ENCODE results near the gene COX5B. TPM values are rescaled to one million over a fixed set of nuclear protein-coding genes. Genes with fewer than 3 reads are reported as not detected.

Gene COX5B
- total and polyA plus RNA-seq, 9 of the 15 experiments (the other 6 are each of a cell fraction or from before 2014, with no cell fraction given) = 154 to 1,424 (median 487) TPM

DNA sequence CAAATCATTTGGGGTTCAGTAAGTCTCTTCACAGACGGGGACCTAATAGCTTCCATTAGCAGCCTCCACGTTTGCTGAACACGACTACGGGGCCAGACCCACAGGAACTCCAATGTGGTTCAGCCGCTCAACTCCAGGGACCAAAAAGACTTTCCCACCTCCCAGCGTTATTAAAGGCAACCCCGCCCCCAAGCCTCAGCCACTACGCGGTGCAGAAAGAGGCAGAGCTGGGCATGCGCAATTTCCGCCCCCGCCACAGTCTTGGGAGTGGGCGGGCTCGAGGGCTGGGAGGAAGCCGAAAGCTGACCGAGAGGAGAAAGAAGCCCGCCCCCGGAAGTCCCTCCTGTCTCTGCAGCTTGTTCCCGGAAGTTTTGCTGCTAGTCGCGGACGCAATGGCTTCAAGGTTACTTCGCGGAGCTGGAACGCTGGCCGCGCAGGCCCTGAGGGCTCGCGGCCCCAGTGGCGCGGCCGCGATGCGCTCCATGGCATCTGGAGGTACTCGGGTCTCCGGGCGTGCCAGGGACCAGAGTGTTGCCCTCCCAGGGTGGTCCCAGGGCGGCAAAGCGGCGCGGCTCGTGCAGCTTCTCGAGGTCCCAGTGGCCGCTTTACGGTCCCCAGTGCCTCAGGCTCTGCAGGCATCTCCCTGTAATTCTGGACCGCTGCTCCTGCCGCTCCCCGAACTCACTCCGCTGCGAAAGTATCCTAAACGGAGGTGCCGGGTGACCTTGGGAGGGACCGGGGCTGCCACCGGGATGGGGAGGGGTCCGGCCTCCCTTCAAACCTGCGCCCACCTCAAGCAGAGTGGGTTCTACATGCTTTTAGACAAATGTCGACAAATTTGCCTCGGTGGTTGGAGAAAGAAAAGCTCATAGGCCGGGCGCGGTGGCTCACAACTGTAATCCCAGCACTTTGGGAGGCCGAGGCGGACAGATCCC lies at the start of gene COX5B (continued):
- TF ChIP-seq, protein P1, sequence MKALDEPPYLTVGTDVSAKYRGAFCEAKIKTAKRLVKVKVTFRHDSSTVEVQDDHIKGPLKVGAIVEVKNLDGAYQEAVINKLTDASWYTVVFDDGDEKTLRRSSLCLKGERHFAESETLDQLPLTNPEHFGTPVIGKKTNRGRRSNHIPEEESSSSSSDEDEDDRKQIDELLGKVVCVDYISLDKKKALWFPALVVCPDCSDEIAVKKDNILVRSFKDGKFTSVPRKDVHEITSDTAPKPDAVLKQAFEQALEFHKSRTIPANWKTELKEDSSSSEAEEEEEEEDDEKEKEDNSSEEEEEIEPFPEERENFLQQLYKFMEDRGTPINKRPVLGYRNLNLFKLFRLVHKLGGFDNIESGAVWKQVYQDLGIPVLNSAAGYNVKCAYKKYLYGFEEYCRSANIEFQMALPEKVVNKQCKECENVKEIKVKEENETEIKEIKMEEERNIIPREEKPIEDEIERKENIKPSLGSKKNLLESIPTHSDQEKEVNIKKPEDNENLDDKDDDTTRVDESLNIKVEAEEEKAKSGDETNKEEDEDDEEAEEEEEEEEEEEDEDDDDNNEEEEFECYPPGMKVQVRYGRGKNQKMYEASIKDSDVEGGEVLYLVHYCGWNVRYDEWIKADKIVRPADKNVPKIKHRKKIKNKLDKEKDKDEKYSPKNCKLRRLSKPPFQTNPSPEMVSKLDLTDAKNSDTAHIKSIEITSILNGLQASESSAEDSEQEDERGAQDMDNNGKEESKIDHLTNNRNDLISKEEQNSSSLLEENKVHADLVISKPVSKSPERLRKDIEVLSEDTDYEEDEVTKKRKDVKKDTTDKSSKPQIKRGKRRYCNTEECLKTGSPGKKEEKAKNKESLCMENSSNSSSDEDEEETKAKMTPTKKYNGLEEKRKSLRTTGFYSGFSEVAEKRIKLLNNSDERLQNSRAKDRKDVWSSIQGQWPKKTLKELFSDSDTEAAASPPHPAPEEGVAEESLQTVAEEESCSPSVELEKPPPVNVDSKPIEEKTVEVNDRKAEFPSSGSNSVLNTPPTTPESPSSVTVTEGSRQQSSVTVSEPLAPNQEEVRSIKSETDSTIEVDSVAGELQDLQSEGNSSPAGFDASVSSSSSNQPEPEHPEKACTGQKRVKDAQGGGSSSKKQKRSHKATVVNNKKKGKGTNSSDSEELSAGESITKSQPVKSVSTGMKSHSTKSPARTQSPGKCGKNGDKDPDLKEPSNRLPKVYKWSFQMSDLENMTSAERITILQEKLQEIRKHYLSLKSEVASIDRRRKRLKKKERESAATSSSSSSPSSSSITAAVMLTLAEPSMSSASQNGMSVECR (CRISPR knock-in tag; IDR thresholded peaks at IDR 0.05) = peak; percentile 77
- TF ChIP-seq KDM2B (CRISPR knock-in tag; IDR thresholded peaks at IDR 0.05) = no peak
- TF ChIP-seq ZBTB12 (CRISPR knock-in tag; IDR thresholded peaks at IDR 0.05) = no peak
- no peak for TF ChIP-seq ZNF785 (CRISPR knock-in tag; IDR thresholded peaks at IDR 0.05)
- no peak for TF ChIP-seq ZBED1 (IDR thresholded peaks at IDR 0.05)
- 0 out of 2 replicates have a peak, but pooled peaks have one; percentile 9 for TF ChIP-seq ZNF780A (CRISPR knock-in tag; IDR thresholded peaks at IDR 0.05)
- TF ChIP-seq SFPQ (IDR thresholded peaks at IDR 0.05; ENCODE audit: low read depth, low read length) = no peak
- no peak for TF ChIP-seq ZNF695 (CRISPR knock-in tag; IDR thresholded peaks at IDR 0.05)
- TF ChIP-seq ZNF224 (CRISPR knock-in tag; IDR thresholded peaks at IDR 0.05) = no peak
- TF ChIP-seq, protein P2, sequence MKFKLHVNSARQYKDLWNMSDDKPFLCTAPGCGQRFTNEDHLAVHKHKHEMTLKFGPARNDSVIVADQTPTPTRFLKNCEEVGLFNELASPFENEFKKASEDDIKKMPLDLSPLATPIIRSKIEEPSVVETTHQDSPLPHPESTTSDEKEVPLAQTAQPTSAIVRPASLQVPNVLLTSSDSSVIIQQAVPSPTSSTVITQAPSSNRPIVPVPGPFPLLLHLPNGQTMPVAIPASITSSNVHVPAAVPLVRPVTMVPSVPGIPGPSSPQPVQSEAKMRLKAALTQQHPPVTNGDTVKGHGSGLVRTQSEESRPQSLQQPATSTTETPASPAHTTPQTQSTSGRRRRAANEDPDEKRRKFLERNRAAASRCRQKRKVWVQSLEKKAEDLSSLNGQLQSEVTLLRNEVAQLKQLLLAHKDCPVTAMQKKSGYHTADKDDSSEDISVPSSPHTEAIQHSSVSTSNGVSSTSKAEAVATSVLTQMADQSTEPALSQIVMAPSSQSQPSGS (CRISPR knock-in tag; IDR thresholded peaks at IDR 0.05) = no peak
- no peak for TF ChIP-seq THRAP3 (IDR thresholded peaks at IDR 0.05; ENCODE audit: borderline replicate concordance)
- no peak for TF ChIP-seq MBD1 (CRISPR knock-in tag; IDR thresholded peaks at IDR 0.05)
- no peak for TF ChIP-seq RCOR1 (IDR thresholded peaks at IDR 0.05; ENCODE audit: borderline replicate concordance in 1 of 2, low read depth in 2 of 2, low read length in 2 of 2)
- peak; percentile 97 for TF ChIP-seq POLR2G (IDR thresholded peaks at IDR 0.05; ENCODE audit: low read depth, low read length)
- peak; percentile 55 for TF ChIP-seq CREM (IDR thresholded peaks at IDR 0.05; ENCODE audit: low read depth)
- TF ChIP-seq ZNF766 (CRISPR knock-in tag; conservative IDR thresholded peaks at IDR 0.05) = peak; percentile 3; the same call in 1 of the 2 replicates

Measured in K562 (cell line).